Sigmoid colon (tissue), 7 donors: ENCODE measurements around the gene CLCN2. TPM values are rescaled to one million over a fixed set of nuclear protein-coding genes. Genes with fewer than 3 reads are reported as not detected.

ENCODE experiments used
- DNase-seq: peaks from one replicate; pipeline ENCODE4 v3.0.0-alpha.2; 2019
- H3K27ac ChIP-seq, 4 donors: fragments of 200-600 bp; sonication (generic); one replicate each; pipeline ENCODE4 v1.5.1; 2016 to 2019; ENCODE audit warnings: mild to moderate bottlenecking in 1 of 4
- H3K27me3 ChIP-seq, 3 donors: fragments of 200-600 bp; sonication (generic); one replicate each; pipeline ENCODE4 v1.5.1; 2019; ENCODE audit warnings: mild to moderate bottlenecking in 1 of 3
- H3K36me3 ChIP-seq, 4 donors: fragments of 200-600 bp; sonication (generic); one replicate each; pipeline ENCODE4 v1.5.1; 2016 to 2019
- H3K4me1 ChIP-seq, 4 donors: fragments of 200-600 bp; sonication (generic); one replicate each; pipeline ENCODE4 v1.5.1; 2017 to 2019
- H3K4me3 ChIP-seq, 4 donors: fragments of 200-600 bp; sonication (generic); one replicate each; pipeline ENCODE4 v1.5.1; 2017 to 2019; ENCODE audit warnings: mild to moderate bottlenecking in 2 of 4, moderate library complexity in 1 of 4
- H3K9me3 ChIP-seq, 4 donors: fragments of 200-600 bp in 3 of 4; sonication (generic) in 3 of 4; one replicate each; pipeline versions ENCODE4 v1.5.1 to v1.6.1; 2013 to 2019
- CTCF ChIP-seq, 4 experiments: fragments of 450-650 bp in 3 of 4; fragments of 200-600 bp in 1 of 4; IDR thresholded peaks; one replicate each; pipeline ENCODE4 v1.5.1; 2016 to 2019; ENCODE audit warnings: antibody characterized with exemption in 4 of 4, mild to moderate bottlenecking in 3 of 4, moderate library complexity in 2 of 4
- EP300 ChIP-seq, 4 donors: sonication (generic); formaldehyde crosslinking; IDR thresholded peaks; one replicate each; pipeline ENCODE4 v1.6.1; 2017; ENCODE audit warnings: antibody characterized with exemption in 4 of 4
- POLR2A ChIP-seq, 2 donors: fragments of 450-650 bp; IDR thresholded peaks; one replicate each; pipeline ENCODE4 v1.6.1; 2016; ENCODE audit warnings: antibody characterized with exemption in 2 of 2, mild to moderate bottlenecking in 2 of 2, moderate library complexity in 2 of 2
- POLR2AphosphoS5 ChIP-seq, 4 donors: sonication (generic); formaldehyde crosslinking; IDR thresholded peaks; one replicate each; pipeline ENCODE4 v1.6.1; 2017; ENCODE audit warnings: antibody characterized with exemption in 4 of 4
- WGBS, 2 donors: extraction: QIAGEN DNeasy Blood & Tissue Kit; methylation state at CpG; one replicate each; pipeline ENCODE4 v1.1.7; 2013; 5-methylcytosine and 5-hydroxymethylcytosine counted together
- intact Hi-C: fragments of 100-400 bp; cut with DNase I; formaldehyde crosslinking; loops from one replicate; pipeline ENCODE4 v1.15.1; 2023
- polyA plus RNA-seq, 3 donors: library from polyadenylated mRNA; stranded (reverse); fragments of 200-250 nt; gene quantifications; one replicate each; pipeline ENCODE4 v1.2.3, GENCODE V29; 2013
- total RNA-seq, 4 donors: library from RNA; depleted of rRNA; stranded (reverse); fragments of >200 nt; gene quantifications; one replicate each; pipeline ENCODE4 v1.1.0, GENCODE V29; 2016
- donor health status: healthy with polysubstance abuse.
- donor health status: Bipolar disorder and iron deficiency.
- donor health status: healthy.

Gene CLCN2
- total and polyA plus RNA-seq, 7 donors = 1.6 to 30.2 (median 3.3) TPM

- TF ChIP-seq CTCF (IDR thresholded peaks at IDR 0.05) = no peak
- TF ChIP-seq EP300 (IDR thresholded peaks at IDR 0.05) = no peak
- TF ChIP-seq POLR2A (IDR thresholded peaks at IDR 0.05) = no peak
- TF ChIP-seq POLR2AphosphoS5 (IDR thresholded peaks at IDR 0.05) = no peak
- H3K27me3 ChIP-seq = no peaks in the 10 kb centered on the region
- intact Hi-C loops = no loop called here
- H3K4me1 ChIP-seq = peaks cover 0 to 7% (median 3%) of the 10 kb centered on the region in 4 donors
- DNase-seq = no peak
- WGBS, 2 donors = 46 to 63% methylated on average over 3 of the region's 3 CpGs
- peaks cover 83 to 100% (median 100%) of the 10 kb centered on the region in 4 donors for H3K36me3 ChIP-seq
- no peaks in the 10 kb centered on the region for H3K9me3 ChIP-seq
- no peak overlapping the region for H3K27ac ChIP-seq
- no peak overlapping the region for H3K4me3 ChIP-seq
These were observed 32.9 kb downstream of the CLCN2 start for GRCh38 chr3:184328516-184328915.

DNA sequence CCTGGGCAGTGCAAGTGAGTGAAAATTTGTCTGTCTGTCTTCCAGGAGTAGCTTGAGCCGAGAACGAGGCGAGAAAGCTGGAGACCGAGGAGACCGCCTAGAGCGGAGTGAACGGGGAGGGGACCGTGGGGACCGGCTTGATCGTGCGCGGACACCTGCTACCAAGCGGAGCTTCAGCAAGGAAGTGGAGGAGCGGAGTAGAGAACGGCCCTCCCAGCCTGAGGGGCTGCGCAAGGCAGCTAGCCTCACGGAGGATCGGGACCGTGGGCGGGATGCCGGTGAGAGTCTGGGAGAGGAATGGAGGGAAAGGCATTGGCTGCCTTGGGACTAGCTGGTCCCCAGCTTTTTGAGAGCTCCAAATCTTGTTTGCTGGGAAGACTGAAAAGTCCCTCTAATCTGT lies 34.2 kb downstream of the CLCN2 start:
- intact Hi-C loops = no loop called here
- peak overlapping the region in 1 of 4 donors; percentile 24 for H3K27ac ChIP-seq
- peaks cover 96 to 100% (median 100%) of the 10 kb centered on the region in 4 donors for H3K36me3 ChIP-seq

GRCh38 chr3:184325715-184326369 lies 35.6 kb downstream of the CLCN2 start:
- no peak for DNase-seq
- intact Hi-C loops = no loop called here
- H3K27ac ChIP-seq = no peak overlapping the region
- no peaks in the 10 kb centered on the region for H3K9me3 ChIP-seq
- TF ChIP-seq POLR2A (IDR thresholded peaks at IDR 0.05) (no peak), CTCF (IDR thresholded peaks at IDR 0.05) (no peak), POLR2AphosphoS5 (IDR thresholded peaks at IDR 0.05) (no peak), EP300 (IDR thresholded peaks at IDR 0.05) (no peak)
- no peak overlapping the region for H3K4me3 ChIP-seq
- no peaks in the 10 kb centered on the region for H3K27me3 ChIP-seq
- H3K36me3 ChIP-seq = peaks cover 95 to 100% (median 100%) of the 10 kb centered on the region in 4 donors
- WGBS, 2 donors = 78 to 80% methylated on average over 6 of the region's 6 CpGs
- peaks cover 0 to 19% (median 18%) of the 10 kb centered on the region in 4 donors for H3K4me1 ChIP-seq

More for the DNA sequence above, 34.2 kb downstream of the CLCN2 start:
- Histone ChIP-seq H3K4me3 (no peak overlapping the region), H3K9me3 (no peaks in the 10 kb centered on the region), H3K4me1 (peaks cover 0 to 12% (median 7%) of the 10 kb centered on the region in 4 donors), H3K27me3 (no peaks in the 10 kb centered on the region)
- DNase-seq = no peak
- TF ChIP-seq POLR2AphosphoS5 (IDR thresholded peaks at IDR 0.05) = no peak
- no peak for TF ChIP-seq POLR2A (IDR thresholded peaks at IDR 0.05)
- no peak for TF ChIP-seq EP300 (IDR thresholded peaks at IDR 0.05)
- TF ChIP-seq CTCF (IDR thresholded peaks at IDR 0.05) = no peak
- 97% methylated on average over 21 of the region's 21 CpGs for WGBS, 2 donors

DNA sequence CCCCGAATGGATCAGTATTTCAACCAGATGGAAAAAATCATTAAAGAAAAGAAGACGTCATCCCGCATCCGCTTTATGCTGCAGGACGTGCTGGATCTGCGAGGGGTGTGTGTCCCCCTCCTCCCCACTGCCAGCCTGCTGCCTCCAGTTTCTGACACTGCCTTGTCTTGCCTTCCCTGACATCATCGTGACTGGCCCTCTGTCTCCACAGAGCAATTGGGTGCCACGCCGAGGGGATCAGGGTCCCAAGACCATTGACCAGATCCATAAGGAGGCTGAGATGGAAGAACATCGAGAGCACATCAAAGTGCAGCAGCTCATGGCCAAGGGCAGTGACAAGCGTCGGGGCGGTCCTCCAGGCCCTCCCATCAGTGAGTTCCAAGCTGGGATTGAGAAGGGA lies 36.1 kb downstream of the CLCN2 start:
- no peaks in the 10 kb centered on the region for H3K9me3 ChIP-seq

More for the DNA sequence above, 36.1 kb downstream of the CLCN2 start:
- intact Hi-C loops = no loop called here
- DNase-seq = no peak
- 92 to 93% methylated on average over 13 of the region's 13 CpGs for WGBS, 2 donors
- no peak for TF ChIP-seq POLR2A (IDR thresholded peaks at IDR 0.05)
- TF ChIP-seq CTCF (IDR thresholded peaks at IDR 0.05) = no peak
- Histone ChIP-seq H3K27ac (no peak overlapping the region), H3K4me1 (peaks cover 0 to 24% (median 24%) of the 10 kb centered on the region in 4 donors), H3K36me3 (peaks cover 94 to 100% (median 98%) of the 10 kb centered on the region in 4 donors), H3K27me3 (no peaks in the 10 kb centered on the region), H3K4me3 (no peak overlapping the region)
